Dermis microvascular lymphatic vessel endothelial cell (primary cell): ENCODE data around the gene ST7. TPM values are rescaled to one million over a fixed set of nuclear protein-coding genes. Genes with fewer than 3 reads are reported as not detected.
"Not testable (repeated sequence)": the region's sequence is repeated elsewhere in the genome, so short reads cannot be mapped to it uniquely, and the experiment has no call there.

Source experiments
- DNase-seq, 2 donors: peaks; one replicate each; pipeline versions ENCODE4 v3.0.0 to v3.0.0-alpha.2; 2010; ENCODE audit warnings: low read depth in 2 of 2
- total RNA-seq: library from RNA; depleted of rRNA; stranded (reverse); fragments of >200 nt; gene quantifications from 2 replicates; pipeline ENCODE4 v1.2.1, GENCODE V29; 2014

The ST7 gene
- total RNA-seq, 1 donor from 2014 or later, result 12.5 TPM

- DNase-seq, result no peak
Observed at GRCh38 chr7:116951366-116952292, 1.7 kb upstream of the ST7 start.

GRCh38 chr7:116952635-116953371, 498 bp upstream of the ST7 start:
- peak; percentile 16 to 73 for DNase-seq

GRCh38 chr7:116953906-116954838, 871 bp downstream of the ST7 start:
- DNase-seq, result peak; percentile 66 to 77

GRCh38 chr7:116955340-116955739, 2.0 kb downstream of the ST7 start:
- no peak for DNase-seq

- DNase-seq, result peak in 1 of 2 donors; percentile 44
Observed at GRCh38 chr7:116955801-116956476, 2.6 kb downstream of the ST7 start.

- DNase-seq, result no peak
Observed at GRCh38 chr7:116956477-116956804, 3.1 kb downstream of the ST7 start.

- no peak for DNase-seq
Observed at GRCh38 chr7:116957874-116958273, 4.6 kb downstream of the ST7 start.

- DNase-seq, result not testable (repeated sequence)
Observed at GRCh38 chr7:116961966-116962673, 8.8 kb downstream of the ST7 start.

GRCh38 chr7:116963234-116963633, 9.9 kb downstream of the ST7 start:
- DNase-seq, result no peak

- no peak for DNase-seq
Observed at GRCh38 chr7:116966601-116967000, 13.3 kb downstream of the ST7 start.

- DNase-seq, result no peak
Observed at GRCh38 chr7:116967254-116967922, 14.1 kb downstream of the ST7 start.

GRCh38 chr7:116967983-116968382, 14.7 kb downstream of the ST7 start:
- DNase-seq, result no peak

- DNase-seq, result no peak
Observed at GRCh38 chr7:116968631-116969030, 15.3 kb downstream of the ST7 start.

GRCh38 chr7:116969371-116969902, 16.1 kb downstream of the ST7 start:
- DNase-seq, result no peak

- DNase-seq, result no peak
Observed at GRCh38 chr7:116970238-116970910, 17.1 kb downstream of the ST7 start.

GRCh38 chr7:116971153-116971552, 17.9 kb downstream of the ST7 start:
- not testable (repeated sequence) for DNase-seq

- DNase-seq, result no peak
Observed at GRCh38 chr7:116971869-116972268, 18.6 kb downstream of the ST7 start.

GRCh38 chr7:116975024-116975423, 21.7 kb downstream of the ST7 start:
- DNase-seq, result not testable (repeated sequence)

- DNase-seq, result no peak
Observed at GRCh38 chr7:116977172-116977571, 23.9 kb downstream of the ST7 start.
